ENCODE results near the gene ITCH.
A peak's percentile ranks its signal among the peaks of the same experiment; 100 is the strongest.
"Not testable (repeated sequence)": the region's sequence is repeated elsewhere in the genome, so short reads cannot be mapped to it uniquely, and the experiment has no call there.

ITCH gene

DNA sequence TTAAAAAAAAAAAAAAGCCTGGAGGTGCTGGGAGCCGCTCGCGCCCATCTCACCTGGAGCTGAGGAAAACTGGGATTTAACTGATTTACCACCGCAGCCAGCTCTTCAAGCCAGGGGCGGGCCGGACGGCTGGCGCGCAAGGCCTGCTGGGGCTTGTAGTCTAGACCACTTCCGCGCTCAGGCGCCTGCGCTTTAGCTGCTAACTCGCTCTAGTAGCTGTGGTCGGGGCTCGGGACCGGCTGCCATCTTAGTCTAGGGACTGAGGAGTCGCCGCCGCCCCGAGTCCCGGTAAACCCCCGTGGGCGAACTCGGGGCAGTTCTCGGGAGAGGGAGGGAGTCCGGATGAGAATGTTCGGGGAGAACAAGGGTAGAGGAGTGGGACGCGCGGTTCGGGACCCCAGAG is at the start of gene ITCH:
TSS of gene ITCH (plus strand) at position 212 of the 403 bp plus-strand sequence. CDS start 30,539 bp downstream, outside the sequence.
- DNase-seq = peak; percentile 94

DNA sequence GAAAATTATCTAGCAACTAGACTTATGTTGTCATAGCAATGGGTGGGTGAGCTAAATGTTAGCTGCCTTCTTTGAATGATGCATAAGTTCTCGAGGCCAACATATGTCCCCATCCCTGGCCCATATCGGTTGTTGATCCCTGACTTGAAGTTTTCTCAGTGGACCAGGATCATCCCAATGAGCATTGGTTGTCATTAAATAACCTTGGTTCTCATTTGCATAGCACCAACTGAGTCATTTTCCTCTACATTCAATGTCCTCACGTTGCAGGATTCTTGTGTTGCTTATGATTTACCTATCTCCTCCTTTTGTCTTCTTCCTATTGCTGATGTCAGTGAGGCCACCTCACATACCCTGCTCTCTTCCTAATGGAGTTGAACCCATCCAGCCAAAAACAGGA is 47.8 kb upstream of the ITCH start:
- DNase-seq = no peak

GRCh38 chr20:34316196-34316814 is 46.8 kb upstream of the ITCH start:
- no peak for DNase-seq

DNA sequence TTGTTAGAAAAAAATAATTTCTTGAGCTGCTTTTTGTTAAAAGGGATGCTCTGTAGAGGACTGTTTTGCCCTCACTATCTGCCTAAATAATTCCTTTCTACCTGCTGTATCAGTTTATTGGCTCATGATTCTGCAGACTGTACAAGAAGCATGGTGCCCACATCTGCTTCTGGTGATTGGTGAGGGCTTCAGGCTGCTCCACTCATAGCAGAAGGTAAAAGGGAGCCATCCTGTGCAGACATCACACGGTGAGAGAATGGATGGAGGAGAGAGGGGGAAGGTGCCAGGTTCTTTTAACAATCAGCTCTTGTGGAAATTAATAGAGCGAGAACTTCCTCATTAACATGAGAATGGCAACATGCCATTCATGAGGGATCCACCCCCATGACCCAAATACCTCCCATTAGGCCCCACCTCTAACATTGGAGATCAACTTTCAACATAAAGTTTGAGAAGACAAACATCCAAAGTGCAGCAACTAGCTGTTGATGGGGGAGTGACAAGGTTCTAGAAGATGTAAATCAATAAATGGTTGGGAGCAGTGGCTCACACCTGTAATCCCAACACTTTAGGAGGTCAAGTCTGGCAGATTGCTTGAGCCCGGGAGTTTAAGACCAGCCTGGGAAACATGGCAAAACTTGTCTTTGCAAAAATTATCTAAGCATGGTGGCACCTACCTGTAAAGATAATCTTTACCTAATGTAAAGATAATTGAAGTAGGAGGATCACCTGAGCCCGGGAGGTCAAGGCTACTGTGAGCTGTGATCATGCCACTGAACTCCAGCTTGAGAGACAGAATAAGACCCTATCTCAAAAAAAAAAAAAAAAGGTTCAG is 44.2 kb upstream of the ITCH start:
- DNase-seq = no peak

- no peak for DNase-seq
These were observed 42.2 kb upstream of the ITCH start for GRCh38 chr20:34320861-34321260.

DNA sequence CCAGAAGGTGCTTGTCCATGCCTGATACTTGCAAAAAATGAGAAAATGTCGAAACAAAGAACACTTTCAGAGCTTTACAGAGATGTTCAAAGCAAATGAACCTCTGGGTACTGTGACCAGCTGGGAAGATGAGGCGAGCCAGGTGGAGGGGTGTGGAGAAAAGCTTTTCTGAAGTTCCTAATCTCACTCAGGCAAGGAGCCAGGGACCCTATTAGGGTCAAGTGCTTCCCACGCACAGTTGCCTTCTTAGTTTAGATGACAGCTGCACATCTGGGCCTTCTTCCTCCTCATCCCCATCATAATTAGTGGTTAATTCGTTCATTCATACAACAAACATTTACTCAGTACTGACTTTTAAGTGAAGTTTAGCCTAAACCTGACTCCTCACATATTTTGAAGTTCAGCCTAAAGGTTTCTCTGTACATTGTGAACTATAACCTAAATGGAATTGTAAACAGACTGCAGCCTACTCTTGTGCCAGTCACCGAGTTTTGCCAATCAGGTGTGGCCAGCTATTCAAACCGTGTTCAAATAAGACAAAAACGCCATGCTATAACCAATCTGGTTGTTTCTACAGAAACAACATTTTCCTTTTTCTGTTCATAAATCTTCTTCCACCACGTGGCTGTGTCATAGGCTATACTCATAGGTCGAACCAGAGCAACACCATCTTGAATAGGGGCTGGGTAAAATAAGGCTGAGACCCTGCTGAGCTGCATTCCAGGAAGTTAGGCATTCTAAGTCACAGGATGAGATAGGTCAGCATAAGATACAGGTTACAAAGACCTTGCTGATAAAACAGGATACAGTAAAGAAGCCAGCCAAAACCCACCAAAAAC is 40.6 kb upstream of the ITCH start:
- DNase-seq = no peak

GRCh38 chr20:34324541-34324940 is 38.5 kb upstream of the ITCH start:
- no peak for DNase-seq

GRCh38 chr20:34328207-34328606 is 34.9 kb upstream of the ITCH start:
- not testable (repeated sequence) for DNase-seq

- no peak for DNase-seq
These were observed 34.0 kb upstream of the ITCH start for GRCh38 chr20:34328928-34329677.

GRCh38 chr20:34330861-34331544 is 32.1 kb upstream of the ITCH start:
- DNase-seq = not testable (repeated sequence)

GRCh38 chr20:34331838-34332237 is 31.2 kb upstream of the ITCH start:
- no peak for DNase-seq

GRCh38 chr20:34332262-34332920 is 30.7 kb upstream of the ITCH start:
- no peak for DNase-seq

DNA sequence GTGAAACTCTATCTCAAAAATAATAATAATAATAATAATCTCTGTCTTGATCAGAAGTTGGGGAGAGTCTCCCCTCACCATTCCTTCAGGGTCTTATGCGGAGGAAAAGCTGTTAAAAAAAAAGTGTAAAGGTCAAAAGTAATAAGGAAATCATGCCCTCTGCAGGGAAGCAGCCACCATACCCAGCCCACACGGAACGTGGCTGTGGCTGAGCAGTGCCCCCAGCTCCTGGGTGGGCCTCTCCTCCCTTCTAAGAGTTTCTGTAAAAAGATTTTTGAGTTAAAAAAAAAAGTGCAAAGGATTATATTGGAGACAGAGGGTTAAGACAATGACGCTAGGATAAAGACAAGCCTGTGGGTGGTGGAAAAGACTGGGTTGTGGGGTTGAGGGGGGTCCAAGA is 29.3 kb upstream of the ITCH start:
- no peak for DNase-seq

DNA sequence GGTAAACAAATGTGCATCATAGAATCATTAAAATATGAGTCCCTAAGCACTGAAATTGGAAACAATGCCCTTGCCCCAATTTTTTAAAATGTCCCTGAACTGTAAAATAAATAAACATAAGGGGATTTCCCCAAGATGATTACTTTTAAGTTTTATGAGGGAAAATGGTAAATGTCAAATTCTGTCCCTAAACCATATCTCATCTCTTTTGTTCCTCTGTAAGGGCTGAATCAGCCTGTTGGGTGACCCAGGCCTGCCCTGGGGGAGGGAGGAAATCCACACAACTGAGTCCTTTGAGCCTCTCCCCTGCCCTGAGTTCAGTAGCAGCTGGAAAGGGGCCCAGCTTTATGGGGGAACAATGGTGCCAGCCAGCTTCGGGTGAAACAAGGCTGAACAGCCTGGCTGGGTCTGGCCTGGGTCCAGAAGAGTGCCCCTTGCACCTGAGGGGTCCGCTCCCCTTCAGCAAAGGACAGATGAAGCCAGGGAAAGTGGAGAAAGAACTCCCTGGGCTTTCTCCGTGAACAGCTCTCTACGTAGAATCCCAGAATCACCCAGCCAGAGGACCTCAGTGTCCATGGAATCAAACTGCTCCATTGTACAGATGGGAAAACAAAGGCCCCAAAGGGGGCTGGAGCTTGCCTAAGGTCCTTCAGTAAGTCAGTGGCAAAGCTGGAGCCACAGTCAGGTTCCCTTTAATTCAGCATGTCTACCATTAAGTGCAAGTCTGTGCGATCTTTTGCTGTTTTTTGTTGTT is 28.2 kb upstream of the ITCH start:
- DNase-seq = no peak

DNA sequence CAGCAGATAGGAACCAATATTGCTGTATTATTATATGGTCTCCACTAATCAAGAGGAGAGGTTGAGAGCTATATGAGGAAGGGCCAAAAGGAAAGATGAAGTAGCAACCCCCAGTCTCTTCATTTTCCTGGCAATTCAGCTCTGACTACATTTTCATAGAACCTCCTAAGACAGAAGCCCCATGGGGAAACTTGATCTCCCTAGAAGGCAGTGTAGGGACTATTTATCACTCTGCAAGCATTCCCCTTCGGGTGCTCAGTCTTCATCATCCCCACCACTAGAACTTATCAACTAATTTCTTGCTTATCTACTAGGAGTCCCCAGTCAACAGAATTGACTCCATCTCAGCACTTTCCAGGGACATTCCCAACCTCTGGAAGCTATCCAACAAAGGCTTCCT is 25.5 kb upstream of the ITCH start:
- no peak for DNase-seq

- no peak for DNase-seq
These were observed 24.9 kb upstream of the ITCH start for GRCh38 chr20:34337982-34338726.

DNA sequence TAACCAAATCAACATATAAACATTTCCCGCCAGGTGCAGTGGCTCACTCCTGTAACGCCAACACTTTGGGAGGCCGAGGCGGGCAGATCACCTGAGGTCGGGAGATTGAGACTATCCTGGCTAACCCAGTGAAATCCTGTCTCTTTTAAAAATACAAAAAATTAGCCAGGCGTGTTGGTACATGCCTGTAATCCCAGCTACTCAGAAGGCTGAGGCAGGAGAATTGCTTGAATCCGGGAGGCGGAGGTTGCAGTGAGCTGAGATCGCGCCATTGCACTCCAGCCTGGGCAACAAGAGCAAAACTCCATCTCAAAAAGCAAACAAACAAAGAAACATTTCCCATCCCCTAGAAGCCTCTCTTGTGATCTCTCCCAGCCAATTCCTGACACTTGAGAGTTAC is 22.3 kb upstream of the ITCH start:
- not testable (repeated sequence) for DNase-seq

GRCh38 chr20:34341199-34341598 is 21.9 kb upstream of the ITCH start:
- not testable (repeated sequence) for DNase-seq

- no peak for DNase-seq
These were observed 19.4 kb upstream of the ITCH start for GRCh38 chr20:34343458-34344211.
